Tibial nerve (tissue), 4 donors: ENCODE data around the gene PEA15. TPM values are rescaled to one million over a fixed set of nuclear protein-coding genes. Genes with fewer than 3 reads are reported as not detected.

Source experiments
- DNase-seq, 2 donors: peaks; one replicate each; pipeline ENCODE4 v3.0.0-alpha.2; 2019; ENCODE audit warnings: low spot score in 2 of 2
- H3K27ac ChIP-seq, 4 donors: fragments of 200-600 bp; sonication (generic) in 3 of 4; one replicate each; pipeline ENCODE4 v1.5.1; 2017 to 2019; ENCODE audit warnings: mild to moderate bottlenecking in 1 of 4
- H3K27me3 ChIP-seq, 2 donors: fragments of 200-600 bp; sonication (generic) in 1 of 2; one replicate each; pipeline versions ENCODE4 v1.5.1 to v1.6.0; 2017 to 2019
- H3K36me3 ChIP-seq, 3 donors: fragments of 200-600 bp; sonication (generic); one replicate each; pipeline ENCODE4 v1.5.1; 2018 to 2019
- H3K4me1 ChIP-seq, 4 donors: fragments of 200-600 bp; sonication (generic) in 3 of 4; one replicate each; pipeline ENCODE4 v1.5.1; 2017 to 2019
- H3K4me3 ChIP-seq, 4 donors: fragments of 200-600 bp; sonication (generic) in 3 of 4; one replicate each; pipeline ENCODE4 v1.5.1; 2017 to 2019; ENCODE audit warnings: mild to moderate bottlenecking in 1 of 4, moderate library complexity in 1 of 4
- H3K9me3 ChIP-seq, 4 donors: fragments of 200-600 bp; sonication (generic) in 3 of 4; one replicate each; pipeline ENCODE4 v1.5.1; 2017 to 2019
- CTCF ChIP-seq, 5 experiments: fragments of 200-600 bp in 3 of 5; fragments of 450-650 bp in 2 of 5; sonication (generic) in 3 of 5; IDR thresholded peaks; one replicate each; pipeline ENCODE4 v1.5.1; 2016 to 2019; ENCODE audit warnings: antibody characterized with exemption in 5 of 5, mild to moderate bottlenecking in 3 of 5, moderate library complexity in 2 of 5
- EP300 ChIP-seq, 2 donors: sonication (generic); formaldehyde crosslinking; IDR thresholded peaks; one replicate each; pipeline ENCODE4 v1.6.1; 2017; ENCODE audit warnings: antibody characterized with exemption in 2 of 2, mild to moderate bottlenecking in 1 of 2
- POLR2A ChIP-seq, 2 donors: fragments of 450-650 bp; IDR thresholded peaks; one replicate each; pipeline ENCODE4 v1.6.1; 2017; ENCODE audit warnings: antibody characterized with exemption in 2 of 2, mild to moderate bottlenecking in 2 of 2, moderate library complexity in 2 of 2
- WGBS, 2 donors: methylation state at CpG; one replicate each; pipeline ENCODE4 v1.1.5; 2018; 5-methylcytosine and 5-hydroxymethylcytosine counted together
- total RNA-seq, 4 donors: library from RNA; depleted of rRNA; stranded (reverse); fragments of >200 nt; gene quantifications; one replicate each; pipeline ENCODE4 v1.1.0, GENCODE V29; 2016

PEA15 gene
- total RNA-seq, 4 donors from 2014 or later: 144 to 154 (median 147) TPM

GRCh38 chr1:160207771-160208556 lies 2.8 kb downstream of the PEA15 start:
- Histone ChIP-seq H3K9me3 (no peaks in the 10 kb centered on the region), H3K4me3 (no peak overlapping the region), H3K36me3 (peaks cover 0 to 51% (median 5%) of the 10 kb centered on the region in 3 donors), H3K27ac (peak overlapping the region in 2 of 4 donors; percentile 61 to 93), H3K27me3 (no peaks in the 10 kb centered on the region), H3K4me1 (peaks cover 0 to 64% (median 28%) of the 10 kb centered on the region in 4 donors)
- WGBS, 2 donors: 68 to 71% methylated on average over 9 of the region's 9 CpGs
- TF ChIP-seq POLR2A (IDR thresholded peaks at IDR 0.05): no peak
- no peak for TF ChIP-seq CTCF (IDR thresholded peaks at IDR 0.05)
- peak in 1 of 2 donors; percentile 13 for TF ChIP-seq EP300 (IDR thresholded peaks at IDR 0.05)
- no peak for DNase-seq

GRCh38 chr1:160208557-160209320 lies 3.6 kb downstream of the PEA15 start:
- Histone ChIP-seq H3K36me3 (peaks cover 0 to 59% (median 10%) of the 10 kb centered on the region in 3 donors), H3K9me3 (no peaks in the 10 kb centered on the region), H3K4me3 (no peak overlapping the region), H3K4me1 (peaks cover 0 to 64% (median 28%) of the 10 kb centered on the region in 4 donors), H3K27me3 (no peaks in the 10 kb centered on the region), H3K27ac (peak overlapping the region in 2 of 4 donors; percentile 61 to 93)
- WGBS, 2 donors: 63 to 66% methylated on average over 6 of the region's 6 CpGs
- TF ChIP-seq EP300 (IDR thresholded peaks at IDR 0.05) (no peak), CTCF (IDR thresholded peaks at IDR 0.05) (no peak), POLR2A (IDR thresholded peaks at IDR 0.05) (no peak)
- DNase-seq: no peak

GRCh38 chr1:160209321-160210046 lies 4.3 kb downstream of the PEA15 start:
- peaks cover 0 to 66% (median 15%) of the 10 kb centered on the region in 3 donors for H3K36me3 ChIP-seq
- WGBS, 2 donors: 59 to 65% methylated on average over 7 of the region's 7 CpGs
- no peaks in the 10 kb centered on the region for H3K9me3 ChIP-seq
- H3K4me3 ChIP-seq: no peak overlapping the region
- DNase-seq: no peak
- H3K27me3 ChIP-seq: no peaks in the 10 kb centered on the region
- peaks cover 0 to 67% (median 27%) of the 10 kb centered on the region in 4 donors for H3K4me1 ChIP-seq
- no peak for TF ChIP-seq POLR2A (IDR thresholded peaks at IDR 0.05)
- TF ChIP-seq EP300 (IDR thresholded peaks at IDR 0.05): no peak
- no peak for TF ChIP-seq CTCF (IDR thresholded peaks at IDR 0.05)
- peak overlapping the region in 2 of 4 donors; percentile 25 to 71 for H3K27ac ChIP-seq

DNA sequence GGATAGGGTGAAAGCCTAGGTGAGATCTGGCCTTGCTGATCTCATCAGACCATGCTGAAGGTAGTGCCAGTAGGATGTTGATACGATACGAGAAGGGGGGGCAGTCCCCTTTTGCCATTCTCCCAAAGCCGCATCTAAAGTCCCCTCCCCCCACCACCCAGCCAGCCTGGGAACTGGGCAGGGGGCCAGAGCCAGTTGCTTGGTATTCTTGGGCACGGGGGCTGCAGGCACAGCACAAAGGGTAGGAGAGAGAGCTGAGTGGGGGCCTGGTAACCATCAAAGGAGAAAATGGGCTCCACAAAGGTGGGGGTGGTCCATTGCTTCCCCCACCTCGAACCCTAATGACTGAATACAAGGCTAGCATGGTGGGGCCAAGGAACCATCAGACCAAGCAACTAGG lies 5.4 kb downstream of the PEA15 start:
- Histone ChIP-seq H3K4me1 (peaks cover 0 to 71% (median 22%) of the 10 kb centered on the region in 4 donors), H3K27ac (peak overlapping the region in 1 of 4 donors; percentile 25), H3K9me3 (no peaks in the 10 kb centered on the region), H3K36me3 (peaks cover 0 to 77% (median 18%) of the 10 kb centered on the region in 3 donors), H3K4me3 (no peak overlapping the region), H3K27me3 (no peaks in the 10 kb centered on the region)
- TF ChIP-seq EP300 (IDR thresholded peaks at IDR 0.05) (no peak), CTCF (IDR thresholded peaks at IDR 0.05) (no peak), POLR2A (IDR thresholded peaks at IDR 0.05) (no peak)
- WGBS, 2 donors: 61 to 70% methylated on average over 5 of the region's 5 CpGs
- DNase-seq: no peak
